ENCODE data around the gene HSD17B13. TPM values are rescaled to one million over a fixed set of nuclear protein-coding genes. Genes with fewer than 3 reads are reported as not detected.

HSD17B13 gene
- total RNA-seq, 4 donors from 2014 or later, result 0.70 to 4.0 (median 1.6) TPM; not detected in 1

DNA sequence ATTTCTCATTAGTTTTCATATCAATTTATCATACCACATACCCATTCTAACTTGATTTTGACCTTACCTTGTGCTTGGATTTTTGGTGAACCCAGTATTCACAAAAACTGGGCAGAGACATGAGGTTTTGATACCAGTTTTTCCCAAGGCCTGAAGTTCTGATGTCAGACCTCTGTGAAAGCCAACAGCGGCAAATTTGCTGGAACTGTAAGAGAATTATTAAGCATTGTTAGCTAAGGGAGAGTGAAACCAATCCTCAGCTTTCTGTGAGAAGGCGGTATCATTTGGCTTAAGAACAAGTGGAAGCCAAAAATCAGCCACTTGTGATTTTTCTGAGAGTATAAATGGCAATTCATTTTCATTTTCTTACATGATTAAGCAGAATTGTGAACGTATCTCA is 8.9 kb downstream of the HSD17B13 start:
- Histone ChIP-seq H3K27ac (no peak overlapping the region), H3K36me3 (no peaks in the 10 kb centered on the region)
- no peak for TF ChIP-seq POLR2A (IDR thresholded peaks at IDR 0.05)
- TF ChIP-seq, protein P1, sequence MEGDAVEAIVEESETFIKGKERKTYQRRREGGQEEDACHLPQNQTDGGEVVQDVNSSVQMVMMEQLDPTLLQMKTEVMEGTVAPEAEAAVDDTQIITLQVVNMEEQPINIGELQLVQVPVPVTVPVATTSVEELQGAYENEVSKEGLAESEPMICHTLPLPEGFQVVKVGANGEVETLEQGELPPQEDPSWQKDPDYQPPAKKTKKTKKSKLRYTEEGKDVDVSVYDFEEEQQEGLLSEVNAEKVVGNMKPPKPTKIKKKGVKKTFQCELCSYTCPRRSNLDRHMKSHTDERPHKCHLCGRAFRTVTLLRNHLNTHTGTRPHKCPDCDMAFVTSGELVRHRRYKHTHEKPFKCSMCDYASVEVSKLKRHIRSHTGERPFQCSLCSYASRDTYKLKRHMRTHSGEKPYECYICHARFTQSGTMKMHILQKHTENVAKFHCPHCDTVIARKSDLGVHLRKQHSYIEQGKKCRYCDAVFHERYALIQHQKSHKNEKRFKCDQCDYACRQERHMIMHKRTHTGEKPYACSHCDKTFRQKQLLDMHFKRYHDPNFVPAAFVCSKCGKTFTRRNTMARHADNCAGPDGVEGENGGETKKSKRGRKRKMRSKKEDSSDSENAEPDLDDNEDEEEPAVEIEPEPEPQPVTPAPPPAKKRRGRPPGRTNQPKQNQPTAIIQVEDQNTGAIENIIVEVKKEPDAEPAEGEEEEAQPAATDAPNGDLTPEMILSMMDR (IDR thresholded peaks at IDR 0.05), result no peak

DNA sequence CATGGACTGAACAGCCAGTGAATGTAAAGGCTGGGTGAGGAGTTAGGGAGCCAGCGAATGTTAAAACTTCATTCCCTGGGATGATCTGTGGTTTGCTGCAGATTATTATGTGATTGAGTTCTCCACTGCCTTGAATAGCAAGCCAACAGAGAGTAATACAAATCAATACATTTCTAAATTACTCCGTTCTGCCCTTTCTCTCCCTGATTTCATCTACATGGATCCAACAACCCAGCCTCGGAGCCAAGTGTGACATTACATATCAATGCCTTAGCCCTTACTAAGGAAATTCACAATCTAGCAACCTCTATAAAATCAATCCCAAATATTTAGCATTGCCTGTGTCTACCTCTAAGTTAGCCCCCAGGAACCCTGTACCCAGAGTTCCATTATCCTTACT is 11.0 kb downstream of the HSD17B13 start:
- Histone ChIP-seq H3K27me3 (no peaks in the 10 kb centered on the region), H3K4me3 (no peak overlapping the region), H3K9me3 (no peaks in the 10 kb centered on the region), H3K27ac (no peak overlapping the region), H3K36me3 (no peaks in the 10 kb centered on the region), H3K4me1 (no peaks in the 10 kb centered on the region)
- no peak for TF ChIP-seq POLR2A (IDR thresholded peaks at IDR 0.05)
- TF ChIP-seq, protein P1 (IDR thresholded peaks at IDR 0.05), result no peak
- DNase-seq, result no peak

More for the DNA sequence above, 8.9 kb downstream of the HSD17B13 start:
- no peak overlapping the region for H3K4me3 ChIP-seq
- H3K9me3 ChIP-seq, result no peaks in the 10 kb centered on the region
- H3K27me3 ChIP-seq, result no peaks in the 10 kb centered on the region
- DNase-seq, result no peak
- H3K4me1 ChIP-seq, result no peaks in the 10 kb centered on the region

DNA sequence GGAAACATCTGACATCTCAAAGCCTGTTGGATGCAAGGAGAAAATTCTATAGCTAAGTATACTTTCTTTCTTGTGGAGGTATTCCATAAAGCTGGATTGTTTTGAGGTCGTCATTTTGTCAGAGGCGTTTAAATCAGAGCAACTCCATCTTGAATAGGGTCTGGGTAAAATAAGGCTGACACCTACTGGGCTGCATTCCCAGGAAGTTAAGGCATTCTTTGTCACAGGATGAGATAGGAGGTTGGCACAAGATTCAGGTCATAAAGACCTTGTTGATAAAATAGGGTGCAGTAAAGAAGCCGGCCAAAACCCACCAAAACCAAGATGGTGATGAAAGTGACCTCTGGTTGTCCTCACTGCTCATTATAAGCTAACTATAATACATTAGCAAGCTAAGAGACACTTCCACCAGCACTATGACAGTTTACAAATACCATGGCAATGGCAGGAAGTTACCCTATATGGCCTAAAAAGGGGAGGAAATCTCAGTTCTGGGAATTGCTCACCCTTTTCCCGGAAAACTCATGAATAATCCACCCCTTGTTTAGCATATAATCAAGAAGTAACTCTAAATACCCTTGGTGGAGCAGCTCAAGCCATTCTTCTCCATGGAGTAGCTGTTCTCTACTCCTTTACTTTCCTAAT is 11.9 kb downstream of the HSD17B13 start:
- no peak for DNase-seq
- Histone ChIP-seq H3K27ac (no peak overlapping the region), H3K9me3 (no peaks in the 10 kb centered on the region), H3K36me3 (no peaks in the 10 kb centered on the region), H3K27me3 (no peaks in the 10 kb centered on the region), H3K4me3 (no peak overlapping the region), H3K4me1 (no peaks in the 10 kb centered on the region)
- TF ChIP-seq, protein P1 (IDR thresholded peaks at IDR 0.05), result no peak
- TF ChIP-seq POLR2A (IDR thresholded peaks at IDR 0.05), result no peak

DNA sequence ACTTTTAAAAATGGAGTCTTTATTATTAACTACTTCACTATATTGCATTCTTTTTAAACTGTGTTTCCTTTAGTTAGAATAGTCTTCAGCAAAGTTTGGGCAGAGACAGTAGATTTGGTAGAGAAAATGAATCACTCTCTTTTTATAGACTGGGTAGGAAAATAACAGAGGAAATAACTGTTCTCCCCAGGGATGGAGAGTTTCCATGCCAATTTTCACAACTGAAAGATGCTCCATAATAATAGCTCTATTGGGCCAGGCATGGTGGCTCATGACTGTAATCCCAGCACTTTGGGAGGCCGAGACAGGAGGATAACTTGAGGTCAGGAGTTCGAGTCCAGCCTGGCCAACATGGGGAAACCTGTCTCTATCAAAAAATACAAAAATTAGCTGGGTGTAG is 13.1 kb downstream of the HSD17B13 start:
- Histone ChIP-seq H3K36me3 (no peaks in the 10 kb centered on the region), H3K27ac (no peak overlapping the region), H3K9me3 (no peaks in the 10 kb centered on the region), H3K4me1 (no peaks in the 10 kb centered on the region), H3K27me3 (no peaks in the 10 kb centered on the region), H3K4me3 (no peak overlapping the region)
- no peak for DNase-seq
- TF ChIP-seq, protein P1 (IDR thresholded peaks at IDR 0.05), result no peak
- no peak for TF ChIP-seq POLR2A (IDR thresholded peaks at IDR 0.05)

DNA sequence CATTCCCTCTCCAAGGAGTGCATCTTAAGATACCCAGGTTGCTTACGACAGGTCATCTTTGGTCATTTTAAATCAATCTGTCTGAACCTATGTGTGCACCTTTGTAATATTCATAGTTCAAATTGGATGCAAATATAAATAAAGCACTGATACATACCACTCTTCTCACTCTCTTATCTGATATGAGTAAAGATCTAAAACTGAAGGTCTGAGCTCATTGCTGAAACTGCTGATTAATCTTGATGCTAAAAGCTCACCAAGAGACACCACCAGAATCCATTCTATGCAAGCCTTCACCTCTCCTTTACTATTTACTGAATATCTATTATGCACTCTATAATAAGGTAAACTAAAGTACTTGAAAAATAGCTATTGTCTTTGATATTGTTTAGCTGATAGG is 16.6 kb downstream of the HSD17B13 start:
- no peak overlapping the region for H3K27ac ChIP-seq
- no peaks in the 10 kb centered on the region for H3K27me3 ChIP-seq
- H3K9me3 ChIP-seq, result no peaks in the 10 kb centered on the region
- no peaks in the 10 kb centered on the region for H3K36me3 ChIP-seq
- H3K4me3 ChIP-seq, result no peak overlapping the region
- no peaks in the 10 kb centered on the region for H3K4me1 ChIP-seq
- no peak for DNase-seq
- no peak for TF ChIP-seq POLR2A (IDR thresholded peaks at IDR 0.05)
- TF ChIP-seq, protein P1 (IDR thresholded peaks at IDR 0.05), result no peak

DNA sequence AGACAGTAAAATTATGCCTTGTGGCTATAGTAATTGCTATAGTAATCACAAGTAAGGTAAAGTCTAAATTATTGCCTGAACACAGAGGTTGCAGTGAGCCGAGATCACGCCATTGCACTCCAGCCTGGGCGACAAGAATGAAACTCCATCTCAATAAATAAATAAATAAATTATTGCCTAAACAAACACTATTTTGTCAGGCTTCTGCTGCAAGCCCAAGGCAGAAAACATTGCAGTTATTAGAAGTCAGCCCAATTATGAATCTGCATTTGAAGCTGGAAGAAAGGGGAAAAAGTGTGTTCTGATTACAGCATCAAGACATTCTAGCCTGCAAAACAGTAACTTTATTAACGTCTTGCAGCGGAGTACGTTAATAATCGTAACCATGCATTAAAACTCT is 17.1 kb downstream of the HSD17B13 start:
- DNase-seq, result no peak
- Histone ChIP-seq H3K36me3 (no peaks in the 10 kb centered on the region), H3K9me3 (no peaks in the 10 kb centered on the region), H3K4me3 (no peak overlapping the region), H3K27me3 (no peaks in the 10 kb centered on the region), H3K27ac (no peak overlapping the region), H3K4me1 (no peaks in the 10 kb centered on the region)
- TF ChIP-seq POLR2A (IDR thresholded peaks at IDR 0.05), result no peak
- TF ChIP-seq, protein P1 (IDR thresholded peaks at IDR 0.05), result no peak
